Measurements from ENCODE around the gene MRPS5.

Gene MRPS5

DNA sequence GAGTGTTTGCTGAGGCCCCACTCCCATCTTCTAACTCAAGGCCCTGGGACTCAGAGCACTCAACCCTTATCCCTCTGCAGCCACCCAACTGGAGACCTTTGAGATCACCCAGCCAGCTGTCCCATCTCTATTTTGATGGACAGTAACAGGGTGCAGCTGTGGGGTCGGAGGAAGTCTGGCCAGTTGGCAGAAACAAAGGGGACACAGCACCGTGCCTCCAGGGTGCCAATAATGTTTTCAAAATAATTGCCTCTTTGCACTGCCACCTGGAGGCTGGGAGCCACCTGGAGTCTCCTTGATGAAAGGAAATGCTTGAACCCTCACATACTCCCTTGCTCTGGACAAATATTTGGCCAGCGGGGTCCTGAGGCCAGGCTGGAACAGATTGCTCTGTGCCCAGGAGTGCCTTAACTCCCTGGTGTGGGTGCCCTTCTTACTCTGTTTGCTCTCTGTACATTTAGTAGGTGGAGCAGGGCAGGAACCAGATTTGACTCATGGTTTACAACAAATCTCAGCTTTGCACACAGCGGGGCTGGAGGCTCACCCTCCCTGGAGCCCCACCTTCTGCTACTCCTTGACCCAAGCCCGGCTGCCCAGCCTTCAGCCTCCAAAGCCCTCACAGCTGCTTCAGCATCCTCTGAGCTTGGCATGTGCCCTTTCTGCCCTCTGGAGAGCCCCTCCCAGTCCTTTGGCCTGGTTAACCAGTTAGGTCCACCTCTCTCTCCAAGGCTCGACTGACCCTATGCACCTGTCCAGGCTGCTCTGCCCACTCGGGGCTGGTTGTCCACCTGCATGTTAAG, 78.9 kb downstream of the MRPS5 start:
- DNase-seq (ENCODE audit: low read depth in 2 of 2) = no peak
- H3K4me3 ChIP-seq (replicated peaks in 1 of 2; ENCODE audit: low read depth in 2 of 2, low read length in 2 of 2) = no peak overlapping the region
- TF ChIP-seq, protein P1, sequence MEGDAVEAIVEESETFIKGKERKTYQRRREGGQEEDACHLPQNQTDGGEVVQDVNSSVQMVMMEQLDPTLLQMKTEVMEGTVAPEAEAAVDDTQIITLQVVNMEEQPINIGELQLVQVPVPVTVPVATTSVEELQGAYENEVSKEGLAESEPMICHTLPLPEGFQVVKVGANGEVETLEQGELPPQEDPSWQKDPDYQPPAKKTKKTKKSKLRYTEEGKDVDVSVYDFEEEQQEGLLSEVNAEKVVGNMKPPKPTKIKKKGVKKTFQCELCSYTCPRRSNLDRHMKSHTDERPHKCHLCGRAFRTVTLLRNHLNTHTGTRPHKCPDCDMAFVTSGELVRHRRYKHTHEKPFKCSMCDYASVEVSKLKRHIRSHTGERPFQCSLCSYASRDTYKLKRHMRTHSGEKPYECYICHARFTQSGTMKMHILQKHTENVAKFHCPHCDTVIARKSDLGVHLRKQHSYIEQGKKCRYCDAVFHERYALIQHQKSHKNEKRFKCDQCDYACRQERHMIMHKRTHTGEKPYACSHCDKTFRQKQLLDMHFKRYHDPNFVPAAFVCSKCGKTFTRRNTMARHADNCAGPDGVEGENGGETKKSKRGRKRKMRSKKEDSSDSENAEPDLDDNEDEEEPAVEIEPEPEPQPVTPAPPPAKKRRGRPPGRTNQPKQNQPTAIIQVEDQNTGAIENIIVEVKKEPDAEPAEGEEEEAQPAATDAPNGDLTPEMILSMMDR (IDR thresholded peaks at IDR 0.05; ENCODE audit: low read depth, low read length) = no peak

DNA sequence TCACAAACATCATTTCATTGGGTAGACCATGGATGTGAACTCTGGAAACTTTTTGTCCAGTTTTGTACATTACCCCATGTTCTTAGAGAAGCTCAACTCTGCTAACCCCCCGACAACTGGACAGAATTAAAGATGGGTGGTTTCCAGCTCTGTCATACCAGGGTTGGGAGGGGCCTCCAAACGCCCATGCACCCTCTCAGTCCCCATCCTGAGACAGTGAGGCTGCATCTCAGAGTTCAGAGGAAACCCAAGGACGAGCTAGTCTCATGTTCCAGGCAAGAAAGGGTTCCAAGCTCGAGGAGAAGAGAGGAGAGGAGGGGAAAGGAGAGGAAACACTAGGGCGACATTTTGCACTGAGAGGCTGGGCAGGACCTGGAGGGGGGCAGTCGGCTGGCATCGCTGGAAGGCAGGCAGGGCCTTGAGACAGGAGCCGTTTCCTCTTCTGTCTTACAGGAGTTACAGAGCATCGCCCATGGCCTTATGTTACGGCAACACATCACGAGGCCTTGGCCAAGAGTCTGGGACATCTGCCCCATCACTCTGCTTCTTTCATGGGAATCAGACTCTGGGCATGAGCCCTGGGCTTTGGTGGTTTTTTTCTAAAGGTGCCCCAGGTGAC, 79.7 kb downstream of the MRPS5 start:
- TF ChIP-seq, protein P1 (IDR thresholded peaks at IDR 0.05; ENCODE audit: low read depth, low read length) = no peak
- H3K4me3 ChIP-seq (replicated peaks in 1 of 2; ENCODE audit: low read depth in 2 of 2, low read length in 2 of 2) = no peak overlapping the region
- no peak for DNase-seq (ENCODE audit: low read depth in 2 of 2)

DNA sequence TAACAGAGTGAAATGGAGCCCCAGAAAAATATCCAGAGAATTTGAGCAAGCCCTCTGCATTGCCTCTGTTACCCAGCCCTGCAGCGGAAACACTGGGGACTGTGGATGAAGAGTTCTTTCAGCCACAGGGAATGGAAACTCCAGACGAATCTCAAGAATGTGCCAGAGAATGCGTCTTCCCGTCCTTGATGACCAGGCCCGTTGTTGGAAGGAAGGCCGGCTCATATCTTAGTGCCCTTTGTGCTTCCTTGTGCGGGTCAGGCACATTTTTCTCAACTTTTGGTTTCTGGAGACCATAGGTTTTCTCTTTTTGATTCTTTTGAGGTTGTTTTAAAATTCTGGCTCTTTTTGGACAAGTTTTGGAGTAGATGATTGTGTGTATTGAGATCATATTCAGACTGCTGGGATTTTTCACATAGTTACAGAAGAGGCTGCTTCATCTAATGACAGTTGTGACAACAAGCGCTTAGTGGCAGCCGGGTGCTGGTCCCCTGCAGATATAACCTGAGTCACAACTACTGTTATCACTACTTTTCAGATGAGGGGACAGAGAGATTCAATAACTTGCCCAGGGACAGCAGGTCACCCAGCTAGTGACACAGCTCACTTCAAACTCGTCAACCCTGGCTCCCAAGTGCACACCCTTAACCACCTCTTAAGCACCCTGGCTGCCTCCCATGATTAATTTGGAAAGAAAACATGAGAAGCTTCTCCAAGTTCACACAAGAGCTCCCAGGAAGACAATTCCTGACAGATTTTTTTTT, 80.4 kb downstream of the MRPS5 start:
- peak in 1 of 2 donors; percentile 5 for DNase-seq (ENCODE audit: low read depth in 2 of 2)
- TF ChIP-seq, protein P1 (IDR thresholded peaks at IDR 0.05; ENCODE audit: low read depth, low read length) = no peak
- no peak overlapping the region for H3K4me3 ChIP-seq (replicated peaks in 1 of 2; ENCODE audit: low read depth in 2 of 2, low read length in 2 of 2)

DNA sequence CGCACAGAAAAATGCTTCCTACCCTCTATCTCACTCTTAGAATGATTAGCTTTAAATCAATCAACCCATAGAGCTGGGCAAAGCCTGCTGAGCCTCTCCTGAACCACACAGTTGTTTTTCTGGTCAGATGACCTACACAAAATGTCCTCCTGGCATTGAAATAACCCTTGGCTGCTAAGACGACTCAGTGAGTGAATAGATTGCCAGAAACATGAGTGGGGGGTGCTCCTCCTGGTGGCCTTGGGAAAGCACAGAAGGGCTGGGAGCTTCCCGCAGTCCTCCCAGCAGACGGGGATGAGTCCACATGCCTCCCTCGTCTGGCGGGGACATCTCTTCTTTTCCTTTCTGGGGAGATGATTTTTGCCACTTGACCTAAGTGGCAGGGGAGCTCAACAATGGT, 81.2 kb downstream of the MRPS5 start:
- TF ChIP-seq, protein P1 (IDR thresholded peaks at IDR 0.05; ENCODE audit: low read depth, low read length) = no peak

DNA sequence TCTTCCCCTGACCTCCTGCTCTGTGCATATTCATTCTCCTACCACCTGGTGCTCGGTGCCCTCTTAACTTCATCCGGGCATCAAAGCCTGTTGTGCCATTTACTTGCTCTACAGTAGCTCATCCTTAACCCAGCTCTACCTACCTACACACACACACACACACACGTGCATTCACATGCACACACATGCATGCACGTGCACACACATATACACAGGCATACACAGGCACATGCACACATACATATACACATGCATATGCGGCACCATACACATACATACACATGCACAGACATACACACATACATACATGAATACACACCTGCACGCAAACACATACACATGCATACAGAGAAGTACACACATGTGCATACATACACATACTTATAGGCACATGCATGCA, 81.6 kb downstream of the MRPS5 start:
- TF ChIP-seq, protein P1 (IDR thresholded peaks at IDR 0.05; ENCODE audit: low read depth, low read length) = no peak
- no peak overlapping the region for H3K4me3 ChIP-seq (replicated peaks in 1 of 2; ENCODE audit: low read depth in 2 of 2, low read length in 2 of 2)
- no peak for DNase-seq (ENCODE audit: low read depth in 2 of 2)

More for the DNA sequence above, 81.2 kb downstream of the MRPS5 start:
- no peak for DNase-seq (ENCODE audit: low read depth in 2 of 2)
- no peak overlapping the region for H3K4me3 ChIP-seq (replicated peaks in 1 of 2; ENCODE audit: low read depth in 2 of 2, low read length in 2 of 2)

DNA sequence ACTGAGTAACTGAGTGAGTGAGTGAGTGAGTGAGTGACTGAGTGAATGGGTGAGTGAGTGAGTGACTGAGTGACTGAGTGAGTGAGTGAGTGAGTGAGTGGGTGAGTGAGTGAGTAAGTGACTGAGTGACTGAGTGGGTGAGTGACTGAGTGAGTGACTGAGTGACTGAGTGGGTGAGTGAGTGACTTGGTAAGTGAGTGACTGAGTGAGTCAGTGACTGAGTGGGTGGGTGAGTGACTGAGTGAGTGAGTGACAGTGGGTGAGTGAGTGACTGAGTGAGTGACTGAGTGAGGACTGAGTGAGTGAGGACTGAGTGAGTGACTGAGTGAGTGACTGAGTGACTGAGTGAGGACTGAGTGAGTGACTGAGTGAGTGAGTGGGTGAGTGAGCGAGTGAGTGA, 82.2 kb downstream of the MRPS5 start:
- TF ChIP-seq, protein P1 (IDR thresholded peaks at IDR 0.05; ENCODE audit: low read depth, low read length) = no peak
- no peak overlapping the region for H3K4me3 ChIP-seq (replicated peaks in 1 of 2; ENCODE audit: low read depth in 2 of 2, low read length in 2 of 2)
- DNase-seq (ENCODE audit: low read depth in 2 of 2) = no peak
